HepG2 (cell line): ENCODE results near the gene UBE2G2. TPM values are rescaled to one million over a fixed set of nuclear protein-coding genes. Genes with fewer than 3 reads are reported as not detected.

Experiments used
- ARID4A ChIP-seq: sonication (generic); formaldehyde crosslinking; IDR thresholded peaks from 2 replicates; pipeline ENCODE4 v1.5.0; 2020; ENCODE audit warnings: mild to moderate bottlenecking, missing genetic modification reagents, borderline replicate concordance
- ARID5B ChIP-seq: IDR thresholded peaks from 2 replicates; pipeline ENCODE4 v1.4.0; 2020; ENCODE audit warnings: mild to moderate bottlenecking, missing genetic modification reagents
- ELF3 ChIP-seq: IDR thresholded peaks from 2 replicates; pipeline ENCODE4 v1.6.1; 2016; ENCODE audit warnings: missing genetic modification reagents, missing compliant biosample characterization
- MXI1 ChIP-seq: IDR thresholded peaks from 3 replicates; pipeline ENCODE4 v1.6.1; 2012; ENCODE audit warnings: low read depth, low read length, inconsistent platforms, borderline replicate concordance
- POLR2A ChIP-seq, 2 experiments: IDR thresholded peaks; 2 replicates each; pipeline ENCODE4 v1.6.1; 2011; ENCODE audit warnings: low read depth in 2 of 2, low read length in 2 of 2, mild to moderate bottlenecking in 1 of 2, moderate library complexity in 1 of 2; ENCODE audit not compliant: insufficient read depth in 1 of 2
- SKIL ChIP-seq: sonication (generic); formaldehyde crosslinking; IDR thresholded peaks from 2 replicates; pipeline ENCODE4 v1.8.0; 2022; ENCODE audit warnings: missing genetic modification reagents, mild to moderate bottlenecking, moderate library complexity, borderline replicate concordance
- THAP8 ChIP-seq: sonication (generic); formaldehyde crosslinking; IDR thresholded peaks from 2 replicates; pipeline ENCODE4 v1.5.1; 2020; ENCODE audit warnings: missing genetic modification reagents, mild to moderate bottlenecking, borderline replicate concordance
- YY1 ChIP-seq: IDR thresholded peaks from 2 replicates; pipeline ENCODE4 v1.6.1; 2011; ENCODE audit warnings: low read length, low read depth, moderate library complexity, mild to moderate bottlenecking; ENCODE audit not compliant: insufficient read depth, insufficient replicate concordance
- ZC3H4 ChIP-seq: sonication (generic); formaldehyde crosslinking; IDR thresholded peaks from 2 replicates; pipeline ENCODE4 v1.4.0; 2020; ENCODE audit warnings: missing genetic modification reagents, borderline replicate concordance
- ZFP90 ChIP-seq: sonication (generic); formaldehyde crosslinking; IDR thresholded peaks from 2 replicates; pipeline ENCODE4 v1.8.0; 2022; ENCODE audit warnings: missing genetic modification reagents, mild to moderate bottlenecking, inconsistent platforms, borderline replicate concordance
- ZNF350 ChIP-seq: sonication (generic); formaldehyde crosslinking; IDR thresholded peaks from 2 replicates; pipeline ENCODE4 v1.4.0; 2020; ENCODE audit warnings: mild to moderate bottlenecking, low read depth, missing genetic modification reagents, borderline replicate concordance
- ZNF382 ChIP-seq: sonication (generic); formaldehyde crosslinking; IDR thresholded peaks from 2 replicates; pipeline ENCODE4 v1.5.0; 2020; ENCODE audit warnings: missing genetic modification reagents, mild to moderate bottlenecking, borderline replicate concordance
- ZNF441 ChIP-seq: sonication (generic); formaldehyde crosslinking; IDR thresholded peaks from 2 replicates; pipeline ENCODE4 v1.7.0; 2021; ENCODE audit warnings: missing genetic modification reagents, borderline replicate concordance
- ZNF547 ChIP-seq: sonication (generic); formaldehyde crosslinking; IDR thresholded peaks from 2 replicates; pipeline ENCODE4 v1.5.1; 2020; ENCODE audit warnings: mild to moderate bottlenecking, missing genetic modification reagents
- ZNF629 ChIP-seq: sonication (generic); formaldehyde crosslinking; conservative IDR thresholded peaks from 2 replicates; pipeline ENCODE4 v1.5.0; 2020; ENCODE audit warnings: missing genetic modification reagents
- ZNF652 ChIP-seq: IDR thresholded peaks from 2 replicates; pipeline ENCODE4 v1.6.1; 2016; ENCODE audit warnings: low read depth, borderline replicate concordance
- ZNF766 ChIP-seq: sonication (generic); formaldehyde crosslinking; IDR thresholded peaks from 2 replicates; pipeline ENCODE4 v1.5.0; 2020; ENCODE audit warnings: missing genetic modification reagents, borderline replicate concordance
- polyA plus RNA-seq, 8 experiments: library from polyadenylated mRNA; depleted of rRNA in 3 of 8; stranded (reverse) in 7 of 8; unstranded in 1 of 8; fragments of >200 nt; fragmentation: Illumina TruSeq in 4 of 8; extraction: Trizol in 4 of 8; gene quantifications; 2 replicates each; pipeline versions ENCODE4 v1.2.1 to v1.2.3, GENCODE V29; 2011 to 2016; ENCODE audit warnings: low read depth in 4 of 8, missing spikeins in 1 of 8, mixed read lengths in 1 of 8; ENCODE audit not compliant: insufficient read depth in 1 of 8
- total RNA-seq, 5 experiments: library from RNA; depleted of rRNA; stranded (reverse); fragments of >200 nt; fragmentation: Illumina TruSeq; extraction: Trizol; gene quantifications; 2 replicates each; pipeline ENCODE4 v1.2.3, GENCODE V29; 2016; ENCODE audit warnings: low read depth in 1 of 5

UBE2G2 gene
- total and polyA plus RNA-seq, 2 of the 13 experiments (the other 11 are each of a cell fraction or from before 2014, with no cell fraction given) = 55.4 to 92.0 TPM

GRCh38 chr21:44802396-44803153, 955 bp upstream of the UBE2G2 start (continued):
- TF ChIP-seq ZFP90 (peak; percentile 36; the same call in 1 of the 2 replicates), SKIL (no peak), YY1 (peak; percentile 68), ZC3H4 (no peak; the same call in 1 of the 2 replicates), ZNF652 (peak; percentile 79), ZNF350 (no peak), POLR2A (IDR thresholded peaks at IDR 0.05; ENCODE audit: insufficient read depth in 1 of 2, low read depth in 2 of 2, low read length in 2 of 2) (peak; percentile 26 to 63; a peak in 3 of 4 replicates), MXI1 (peak; percentile 25; the same call in 1 of the 3 replicates), ZNF766 (CRISPR knock-in tag) (peak; percentile 67; the same call in 1 of the 2 replicates), ZNF629 (CRISPR knock-in tag) (peak; percentile 48; the same call in 1 of the 2 replicates), THAP8 (no peak), ELF3 (CRISPR knock-in tag) (0 out of 2 replicates have a peak, but pooled peaks have one; percentile 9), ARID5B (peak; percentile 34; the same call in 1 of the 2 replicates), ZNF547 (CRISPR knock-in tag) (0 out of 2 replicates have a peak, but pooled peaks have one; percentile 14), ARID4A (CRISPR knock-in tag) (peak; percentile 76; the same call in 1 of the 2 replicates), ZNF382 (CRISPR knock-in tag) (no peak), ZNF441 (CRISPR knock-in tag) (peak; percentile 69; the same call in 1 of the 2 replicates)
